Measurements from ENCODE around the gene SLCO3A1.

SLCO3A1 gene

DNA sequence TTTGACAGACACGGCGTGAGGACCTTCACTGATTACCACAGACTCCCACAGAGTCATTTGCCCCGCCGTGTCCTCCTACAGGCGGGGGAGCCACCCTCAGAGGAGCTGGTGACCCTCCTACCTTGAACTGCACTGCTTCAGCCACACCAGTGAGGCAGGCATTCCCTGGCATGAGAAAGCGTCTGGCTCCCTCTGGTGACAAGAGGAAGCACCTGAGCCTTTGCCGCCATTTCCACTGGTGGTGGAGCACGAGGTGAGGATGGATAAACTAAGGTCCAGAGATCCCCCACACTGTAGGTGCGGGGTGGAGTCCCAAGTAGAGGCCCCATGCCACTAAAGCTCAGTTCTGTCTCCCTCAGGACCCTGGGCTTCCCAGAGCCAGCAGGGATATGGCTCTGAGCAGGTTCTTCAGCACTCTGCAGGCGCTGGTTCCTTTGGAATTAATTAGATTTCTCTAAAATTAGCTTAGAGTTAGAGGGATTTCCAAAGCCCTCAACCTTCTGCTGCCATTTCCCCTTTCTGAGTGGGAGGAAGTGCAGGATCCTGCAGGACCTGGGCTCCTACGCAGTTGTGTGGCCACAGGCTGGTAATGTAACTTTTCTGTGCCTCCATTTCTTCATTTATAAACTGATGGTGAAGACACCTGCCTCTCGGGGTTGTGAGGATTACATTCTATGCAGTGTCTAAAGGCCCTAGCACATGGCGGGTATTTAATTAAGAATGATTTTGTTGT, 224.0 kb downstream of the SLCO3A1 start:
- Histone ChIP-seq H3K9me3 (no peaks in the 10 kb centered on the region), H3K36me3 (no peaks in the 10 kb centered on the region), H3K4me1 (peaks cover 27% of the 10 kb centered on the region), H3K27me3 (no peaks in the 10 kb centered on the region), H3K4me3 (ENCODE audit: low read depth, low read length) (no peak overlapping the region)
- peak; percentile 85 for DNase-seq
- peak; percentile 94 for TF ChIP-seq CTCF (IDR thresholded peaks at IDR 0.05; ENCODE audit: low read depth, low read length)

DNA sequence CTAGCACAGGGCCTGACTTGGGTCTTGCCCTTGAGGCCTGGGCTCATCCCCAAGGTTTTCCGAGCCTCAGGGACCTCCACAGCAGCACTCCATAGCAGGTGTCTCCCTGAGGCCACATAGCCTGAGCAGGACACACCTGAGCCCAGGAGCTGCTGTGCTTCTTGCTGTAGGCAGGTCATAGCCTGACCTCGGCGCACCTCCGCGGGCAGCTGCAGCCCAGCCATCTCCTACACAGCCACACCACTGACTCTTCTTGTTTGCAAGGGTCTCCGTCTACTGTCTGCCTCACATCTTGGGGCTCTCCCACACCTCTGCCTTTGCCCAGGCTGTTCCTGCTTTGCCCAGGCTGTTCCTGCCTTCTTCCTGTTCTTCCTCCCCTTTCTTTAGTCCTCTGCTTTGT, 224.8 kb downstream of the SLCO3A1 start:
- Histone ChIP-seq H3K36me3 (no peaks in the 10 kb centered on the region), H3K27me3 (no peaks in the 10 kb centered on the region), H3K4me3 (ENCODE audit: low read depth, low read length) (no peak overlapping the region), H3K4me1 (peaks cover 27% of the 10 kb centered on the region), H3K9me3 (no peaks in the 10 kb centered on the region)
- no peak for TF ChIP-seq CTCF (IDR thresholded peaks at IDR 0.05; ENCODE audit: low read depth, low read length)
- DNase-seq, result no peak

DNA sequence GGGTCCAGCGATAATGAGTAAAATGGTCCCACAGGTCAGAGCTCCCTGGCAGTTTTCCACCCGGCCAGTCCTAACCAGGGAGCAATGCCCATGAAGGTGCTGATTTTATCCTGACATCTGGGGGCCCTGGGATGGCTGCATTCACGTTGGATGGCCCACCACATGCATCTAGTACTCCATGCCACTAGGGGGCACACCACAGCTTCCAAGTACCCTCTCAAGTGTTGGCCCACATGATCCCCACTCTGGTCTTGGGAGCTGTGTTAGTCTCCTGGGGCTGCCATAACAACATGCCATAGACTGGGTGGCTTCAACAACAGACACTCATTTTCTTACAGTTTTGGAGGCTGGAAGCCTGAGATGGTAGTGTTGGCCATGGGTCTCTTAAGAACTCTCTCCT, 225.5 kb downstream of the SLCO3A1 start:
- peak; percentile 65 for TF ChIP-seq CTCF (IDR thresholded peaks at IDR 0.05; ENCODE audit: low read depth, low read length)
- H3K4me3 ChIP-seq (ENCODE audit: low read depth, low read length), result no peak overlapping the region
- H3K4me1 ChIP-seq, result peaks cover 27% of the 10 kb centered on the region
- H3K36me3 ChIP-seq, result no peaks in the 10 kb centered on the region
- H3K9me3 ChIP-seq, result no peaks in the 10 kb centered on the region
- H3K27me3 ChIP-seq, result no peaks in the 10 kb centered on the region
- DNase-seq, result peak; percentile 63

- no peaks in the 10 kb centered on the region for H3K9me3 ChIP-seq
- H3K4me3 ChIP-seq (ENCODE audit: low read depth, low read length), result no peak overlapping the region
Observed at GRCh38 chr15:92079647-92080255, 226.2 kb downstream of the SLCO3A1 start.

DNA sequence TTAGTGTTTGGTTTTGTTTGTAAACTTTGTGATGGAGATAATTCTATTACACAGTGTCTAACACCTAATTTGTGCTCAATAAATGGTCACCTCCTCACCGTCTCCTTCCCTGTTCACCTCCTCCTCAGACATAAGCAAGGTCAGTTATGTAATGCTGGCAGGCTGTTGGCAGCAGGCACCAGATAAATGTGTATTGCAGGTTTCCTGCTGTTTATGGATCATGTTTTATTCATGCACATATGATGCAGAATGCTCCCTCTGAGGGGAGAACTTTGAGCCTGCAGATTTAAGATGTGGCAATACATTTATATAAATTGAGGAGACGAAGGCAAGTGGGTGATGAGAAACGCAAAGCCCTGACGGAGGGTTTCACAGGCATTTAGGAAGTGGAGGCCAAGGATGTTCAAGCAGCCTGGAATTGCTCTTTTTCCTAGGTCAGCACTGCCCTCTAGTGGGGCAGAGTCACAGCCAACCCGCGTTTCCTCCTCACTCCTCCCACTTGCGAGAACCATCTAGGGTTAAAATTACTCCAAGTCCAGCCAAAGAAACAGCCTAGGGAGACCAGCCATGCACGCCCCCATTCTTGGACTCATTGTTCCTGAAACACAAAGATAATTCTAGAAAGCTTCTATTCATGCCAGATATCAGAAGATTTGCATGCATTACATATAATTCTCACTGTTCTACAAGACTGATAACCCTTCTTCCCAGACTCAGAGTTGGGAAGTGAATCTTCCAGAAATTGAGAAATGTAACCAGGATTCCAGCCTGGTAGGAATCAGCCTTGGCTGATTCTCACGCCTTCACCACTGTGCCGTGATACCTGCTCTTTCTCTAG, 228.7 kb downstream of the SLCO3A1 start:
- Histone ChIP-seq H3K4me1 (peaks cover 14% of the 10 kb centered on the region), H3K36me3 (no peaks in the 10 kb centered on the region), H3K27me3 (no peaks in the 10 kb centered on the region), H3K4me3 (ENCODE audit: low read depth, low read length) (no peak overlapping the region), H3K9me3 (no peaks in the 10 kb centered on the region)
- peak; percentile 95 for TF ChIP-seq CTCF (IDR thresholded peaks at IDR 0.05; ENCODE audit: low read depth, low read length)
- DNase-seq, result peak; percentile 78

More at GRCh38 chr15:92079647-92080255, 226.2 kb downstream of the SLCO3A1 start:
- no peak for DNase-seq
- TF ChIP-seq CTCF (IDR thresholded peaks at IDR 0.05; ENCODE audit: low read depth, low read length), result no peak
- Histone ChIP-seq H3K4me1 (peaks cover 27% of the 10 kb centered on the region), H3K36me3 (no peaks in the 10 kb centered on the region), H3K27me3 (no peaks in the 10 kb centered on the region)
